Choroid plexus epithelial cell (primary cell): ENCODE data around the gene C6orf47.

ENCODE experiments used
- DNase-seq: peaks from one replicate; pipeline ENCODE4 v3.0.0-alpha.2; 2010; ENCODE audit warnings: low read depth
- H3K4me3 ChIP-seq: 2 replicates; pipeline ENCODE4 v1.5.1; 2011; ENCODE audit warnings: low read depth, mild to moderate bottlenecking, control low read depth, low read length, moderate library complexity
- CTCF ChIP-seq: conservative IDR thresholded peaks from 2 replicates; pipeline ENCODE4 v1.5.1; 2011; ENCODE audit warnings: low read depth, mild to moderate bottlenecking, control low read depth, inconsistent platforms, low read length, moderate library complexity

Gene C6orf47

DNA sequence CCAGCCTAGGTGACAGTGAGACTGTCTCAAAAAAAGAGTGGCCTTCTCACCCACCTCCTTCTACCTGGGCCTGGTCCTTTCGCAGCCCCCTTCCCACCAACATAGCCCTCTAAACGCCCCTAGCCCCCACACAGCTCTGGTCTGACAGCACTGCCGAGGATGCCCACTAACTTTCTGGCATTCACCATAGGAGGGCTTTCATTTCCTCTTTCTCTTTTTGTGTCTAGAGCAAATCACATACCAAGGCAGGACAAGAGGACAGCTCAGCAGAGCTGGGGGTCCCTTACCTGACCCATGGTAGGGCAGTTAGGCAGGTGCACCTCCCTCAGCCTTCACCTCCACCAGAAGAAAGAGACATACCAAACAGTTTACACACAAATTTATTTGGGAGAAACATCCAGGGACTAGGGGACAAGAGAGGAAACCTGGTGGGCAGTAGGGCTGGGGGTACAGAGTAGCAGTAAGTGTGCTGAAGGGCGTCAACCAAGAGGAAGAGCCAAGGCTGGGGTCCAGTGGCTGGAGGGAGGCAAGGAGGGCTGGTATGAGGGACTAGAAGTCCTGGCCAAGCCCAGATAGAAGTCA is 15.8 kb upstream of the C6orf47 start:
- TF ChIP-seq CTCF: no peak
- no peak overlapping the region for H3K4me3 ChIP-seq
- DNase-seq: no peak

DNA sequence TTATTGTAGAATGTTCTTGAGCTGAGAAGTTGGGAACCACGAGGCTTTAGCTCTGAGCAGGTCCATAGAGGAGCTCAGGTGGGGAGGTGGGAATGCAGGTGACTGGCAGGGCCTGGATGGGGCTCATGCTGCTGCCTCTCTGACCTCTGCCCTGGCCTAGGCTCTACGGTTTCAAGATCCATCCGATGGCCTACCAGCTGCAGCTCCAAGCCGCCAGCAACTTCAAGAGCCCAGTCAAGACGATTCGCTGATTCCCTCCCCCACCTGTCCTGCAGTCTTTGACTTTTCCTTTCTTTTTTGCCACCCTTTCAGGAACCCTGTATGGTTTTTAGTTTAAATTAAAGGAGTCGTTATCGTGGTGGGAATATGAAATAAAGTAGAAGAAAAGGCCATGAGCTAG is 9.1 kb upstream of the C6orf47 start, which contains the start of gene LY6G5B:
Gene LY6G5B, plus strand, starts transcription at position 301 of the 400 bp plus-strand sequence. CDS start 975 bp downstream, outside the sequence.
- H3K4me3 ChIP-seq: no peak within 1 kb of the TSS
- no peak for TF ChIP-seq CTCF
- no peak for DNase-seq

GRCh38 chr6:31666337-31666965 is 5.9 kb upstream of the C6orf47 start:
- peak overlapping the region; percentile 98 for H3K4me3 ChIP-seq
- peak; percentile 39 for DNase-seq

GRCh38 chr6:31665501-31666336 is 5.1 kb upstream of the C6orf47 start, which contains the start of gene CSNK2B:
TSS of gene CSNK2B (plus strand) at chr6:31666080. CDS start at chr6:31666832, 752 bp downstream.
- peak; percentile 98 for DNase-seq
- TF ChIP-seq CTCF: peak; percentile 5
- peak within 1 kb of the TSS; percentile 98 for H3K4me3 ChIP-seq

More at GRCh38 chr6:31666337-31666965, 5.9 kb upstream of the C6orf47 start:
- no peak for TF ChIP-seq CTCF

DNA sequence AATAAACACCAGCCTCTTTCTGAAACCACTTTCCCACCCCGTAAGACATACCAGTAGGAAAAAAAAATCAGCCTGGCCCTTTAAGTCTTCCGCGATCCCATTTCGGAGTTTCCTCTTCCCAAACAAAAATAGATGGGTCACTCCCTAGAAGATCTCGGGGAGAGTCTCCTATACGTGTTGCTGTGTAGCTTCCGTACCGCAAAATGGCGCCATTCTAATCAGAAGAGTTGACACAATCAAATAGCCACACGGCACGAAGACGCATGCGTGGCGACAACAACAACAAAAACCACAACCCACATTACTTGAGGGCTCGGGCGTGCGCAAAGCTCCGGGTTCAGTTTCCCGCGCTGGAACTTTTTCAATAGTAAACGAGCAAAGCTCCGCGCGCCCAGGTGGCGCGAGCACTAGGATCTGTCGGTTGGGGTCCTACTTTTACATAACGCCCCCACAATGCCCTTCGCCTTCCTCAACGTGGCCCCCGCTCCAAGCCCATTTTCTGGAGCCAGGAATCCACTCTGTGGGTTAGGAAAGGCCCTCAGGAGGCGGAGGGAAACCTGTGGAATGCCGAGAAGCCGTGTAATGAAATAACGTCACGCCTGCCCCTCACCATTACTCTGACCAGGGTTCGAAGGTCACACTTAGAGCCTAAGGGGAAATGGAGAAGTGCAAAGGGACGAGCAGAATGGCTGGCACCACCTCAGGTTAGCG is 4.4 kb upstream of the C6orf47 start, which contains the start of gene GPANK1:
Gene GPANK1, minus strand, starts transcription at position 208 of the 711 bp plus-strand sequence. CDS start 519 bp downstream, outside the sequence.
- peak; percentile 97 for DNase-seq
- TF ChIP-seq CTCF: no peak
- H3K4me3 ChIP-seq: peak within 1 kb of the TSS; percentile 98

GRCh38 chr6:31663961-31664789 is 3.6 kb upstream of the C6orf47 start:
- no peak for TF ChIP-seq CTCF
- DNase-seq: peak; percentile 78
- peak overlapping the region; percentile 98 for H3K4me3 ChIP-seq
